Karpas-422 (cell line): ENCODE data around the gene PTPN22. TPM values are rescaled to one million over a fixed set of nuclear protein-coding genes. Genes with fewer than 3 reads are reported as not detected.

Source experiments
- DNase-seq: peaks from one replicate; pipeline ENCODE4 v3.0.0-alpha.2; 2015
- H2AFZ ChIP-seq: fragments of 200-600 bp; sonication (generic); 2 replicates; pipeline ENCODE4 v1.6.1; 2014; ENCODE audit warnings: antibody characterized with exemption, low read length, mixed read lengths
- H3K27ac ChIP-seq: fragments of 200-600 bp; sonication (generic); 2 replicates; pipeline ENCODE4 v1.5.1; 2014; ENCODE audit warnings: mild to moderate bottlenecking, low read length, moderate library complexity
- H3K27me3 ChIP-seq: fragments of 200-600 bp; sonication (generic); 2 replicates; pipeline ENCODE4 v1.6.1; 2014; ENCODE audit warnings: low read length, mixed read lengths
- H3K36me3 ChIP-seq: fragments of 200-600 bp; sonication (generic); 2 replicates; pipeline ENCODE4 v1.6.1; 2014; ENCODE audit warnings: low read length, mixed read lengths; ENCODE audit not compliant: insufficient read depth
- H3K4me1 ChIP-seq: fragments of 200-600 bp; sonication (generic); 2 replicates; pipeline ENCODE4 v1.6.1; 2014; ENCODE audit warnings: mild to moderate bottlenecking, low read length, mixed read lengths
- H3K4me2 ChIP-seq: fragments of 200-600 bp; sonication (generic); 2 replicates; pipeline ENCODE4 v1.6.1; 2014; ENCODE audit warnings: low read length, low read depth, mild to moderate bottlenecking; ENCODE audit not compliant: poor library complexity, severe bottlenecking
- H3K4me3 ChIP-seq: fragments of 200-600 bp; sonication (generic); 2 replicates; pipeline ENCODE4 v1.5.1; 2014; ENCODE audit warnings: mild to moderate bottlenecking, antibody characterized with exemption, low read length, mixed read lengths
- H3K79me2 ChIP-seq: fragments of 200-600 bp; sonication (generic); 2 replicates; pipeline ENCODE4 v1.6.1; 2014; ENCODE audit warnings: mild to moderate bottlenecking, low read length, mixed read lengths
- H3K9ac ChIP-seq: fragments of 200-600 bp; sonication (generic); 2 replicates; pipeline ENCODE4 v1.6.0; 2014; ENCODE audit warnings: low read length
- H3K9me2 ChIP-seq: fragments of 200-600 bp; sonication (generic), shearing (Covaris generic); replicated peaks from 2 replicates; pipeline ENCODE4 v1.6.0; 2014; ENCODE audit warnings: mild to moderate bottlenecking, low read length, moderate library complexity; ENCODE audit not compliant: insufficient read depth
- H3K9me3 ChIP-seq: fragments of 300-700, 200-600 bp; sonication (generic); 2 replicates; pipeline ENCODE4 v1.6.1; 2014; ENCODE audit warnings: low read length, mixed read lengths
- H4K20me1 ChIP-seq: fragments of 200-600 bp; sonication (generic); 2 replicates; pipeline ENCODE4 v1.6.1; 2014; ENCODE audit warnings: mild to moderate bottlenecking, antibody characterized with exemption, low read length, low read depth; ENCODE audit not compliant: insufficient read depth
- total RNA-seq: library from RNA; depleted of rRNA; stranded (reverse); fragments of >200 nt; shearing (Covaris generic); gene quantifications from 2 replicates; pipeline ENCODE4 v1.2.3, GENCODE V29; 2014; ENCODE audit warnings: low replicate concordance

Gene PTPN22
- total RNA-seq, 1 experiment from 2014 or later = 43.3 TPM

DNA sequence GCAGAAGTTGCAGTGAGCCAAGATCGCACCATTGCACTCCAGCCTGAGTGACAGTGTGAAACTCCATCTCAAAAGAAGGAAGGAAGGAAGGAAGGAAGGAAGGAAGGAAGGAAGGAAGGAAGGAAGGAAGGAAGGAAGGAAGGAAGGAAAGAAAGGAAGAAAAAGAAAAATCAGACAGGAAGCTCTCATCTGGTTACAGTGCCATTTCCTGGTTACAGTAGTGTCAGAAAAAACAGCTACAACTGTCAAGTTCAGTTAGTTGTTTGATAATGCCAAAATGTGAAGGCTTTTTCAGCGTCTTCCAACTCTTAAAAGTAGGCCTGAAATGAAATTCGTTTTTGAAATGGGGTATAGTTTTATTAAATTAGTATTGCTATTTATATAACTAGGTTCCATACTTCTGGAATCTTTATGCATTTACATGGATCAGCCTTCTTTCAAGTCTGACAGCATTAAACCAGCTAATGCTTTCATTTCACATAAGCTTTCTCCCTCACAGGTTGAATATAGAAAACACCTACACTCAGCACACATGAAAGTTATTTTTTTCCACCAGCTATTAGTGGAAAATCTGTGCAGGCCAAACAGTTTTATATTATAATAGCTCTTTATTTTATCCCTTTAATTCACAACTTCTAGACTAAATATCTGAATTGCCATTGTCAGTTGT lies 21.2 kb downstream of the PTPN22 start:
- Histone ChIP-seq H3K9ac (no peak overlapping the region), H3K9me2 (no peaks in the 10 kb centered on the region), H3K36me3 (peaks cover 16% of the 10 kb centered on the region; the same call in 1 of the 2 replicates), H3K4me3 (no peak overlapping the region), H4K20me1 (no peaks in the 10 kb centered on the region), H3K27me3 (no peaks in the 10 kb centered on the region), H3K4me2 (no peak overlapping the region), H3K79me2 (no peaks in the 10 kb centered on the region), H3K9me3 (no peaks in the 10 kb centered on the region), H3K27ac (peak overlapping the region; percentile 6; the same call in 1 of the 2 replicates), H2AFZ (0 out of 2 replicates have a peak overlapping the region, but pooled peaks have one; percentile 58), H3K4me1 (peaks cover 3% of the 10 kb centered on the region; the same call in 1 of the 2 replicates)
- DNase-seq = no peak

DNA sequence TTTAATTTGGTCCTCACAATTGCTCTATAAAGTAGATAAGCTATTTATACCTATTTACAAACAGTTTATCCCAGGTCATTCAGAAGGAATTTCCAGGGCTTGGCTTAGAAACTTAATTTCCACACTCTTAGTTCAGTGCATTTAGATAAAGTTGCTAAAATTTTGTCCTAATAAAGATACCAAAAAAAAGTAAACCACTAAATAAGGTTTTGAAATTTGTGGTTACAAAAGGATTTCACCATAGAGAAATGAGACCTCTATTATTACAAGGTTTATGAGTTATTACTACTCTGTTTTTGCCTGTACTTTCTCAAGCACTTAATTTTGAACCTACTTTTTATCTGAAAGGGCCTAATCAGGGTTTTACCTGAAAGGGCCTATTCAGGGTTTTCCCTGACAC lies 22.4 kb downstream of the PTPN22 start:
- H4K20me1 ChIP-seq = no peaks in the 10 kb centered on the region
- no peaks in the 10 kb centered on the region for H3K79me2 ChIP-seq
- no peak for DNase-seq
- H3K27me3 ChIP-seq = no peaks in the 10 kb centered on the region
- no peak overlapping the region for H2AFZ ChIP-seq
- H3K4me3 ChIP-seq = no peak overlapping the region
- peaks cover 3% of the 10 kb centered on the region; the same call in 1 of the 2 replicates for H3K4me1 ChIP-seq
- H3K4me2 ChIP-seq = no peak overlapping the region
- H3K9me3 ChIP-seq = no peaks in the 10 kb centered on the region
- H3K36me3 ChIP-seq = peaks cover 13% of the 10 kb centered on the region; the same call in 1 of the 2 replicates
- H3K9ac ChIP-seq = no peak overlapping the region
- H3K27ac ChIP-seq = no peak overlapping the region
- no peaks in the 10 kb centered on the region for H3K9me2 ChIP-seq

GRCh38 chr1:113846391-113847035 lies 25.0 kb downstream of the PTPN22 start:
- Histone ChIP-seq H3K9ac (no peak overlapping the region), H3K4me1 (peaks cover 3% of the 10 kb centered on the region; the same call in 1 of the 2 replicates), H3K9me3 (no peaks in the 10 kb centered on the region), H3K27ac (no peak overlapping the region), H3K9me2 (no peaks in the 10 kb centered on the region), H3K4me3 (no peak overlapping the region), H4K20me1 (no peaks in the 10 kb centered on the region), H2AFZ (no peak overlapping the region), H3K36me3 (peaks cover 13% of the 10 kb centered on the region; the same call in 1 of the 2 replicates), H3K79me2 (no peaks in the 10 kb centered on the region), H3K4me2 (no peak overlapping the region), H3K27me3 (no peaks in the 10 kb centered on the region)
- no peak for DNase-seq

DNA sequence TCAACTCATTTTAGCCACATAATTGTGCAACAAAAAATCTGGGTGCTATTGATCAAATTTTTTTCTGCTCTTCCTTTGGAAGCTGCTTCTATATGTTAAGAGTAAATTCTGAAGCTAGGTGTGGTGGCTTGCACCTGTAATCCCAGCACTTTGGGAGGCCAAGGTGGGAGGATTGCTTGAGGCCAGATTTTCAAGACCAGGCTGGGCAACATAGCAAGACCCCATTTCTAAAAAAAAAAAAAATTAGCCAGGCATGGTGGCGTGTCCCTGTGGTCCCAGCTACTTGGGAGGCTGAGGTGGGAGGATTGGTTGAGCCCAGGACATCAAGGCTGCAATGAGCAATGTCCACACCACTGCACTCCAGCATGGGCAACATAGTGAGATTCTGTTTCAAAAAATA lies 35.0 kb downstream of the PTPN22 start:
- H3K36me3 ChIP-seq = peaks cover 8% of the 10 kb centered on the region; the same call in 1 of the 2 replicates
- no peak for DNase-seq

GRCh38 chr1:113835686-113836290 lies 35.7 kb downstream of the PTPN22 start:
- Histone ChIP-seq H3K4me2 (peak overlapping the region; percentile 27), H3K9me2 (no peaks in the 10 kb centered on the region), H3K4me1 (peaks cover 2% of the 10 kb centered on the region), H3K27ac (no peak overlapping the region), H3K4me3 (no peak overlapping the region), H3K9me3 (no peaks in the 10 kb centered on the region), H3K36me3 (peaks cover 8% of the 10 kb centered on the region; the same call in 1 of the 2 replicates), H4K20me1 (no peaks in the 10 kb centered on the region), H3K9ac (no peak overlapping the region), H3K79me2 (no peaks in the 10 kb centered on the region), H2AFZ (0 out of 2 replicates have a peak overlapping the region, but pooled peaks have one; percentile 23), H3K27me3 (no peaks in the 10 kb centered on the region)
- DNase-seq = peak; percentile 90

More for the DNA sequence above, 35.0 kb downstream of the PTPN22 start:
- Histone ChIP-seq H3K4me1 (peaks cover 2% of the 10 kb centered on the region), H3K79me2 (no peaks in the 10 kb centered on the region), H3K27ac (no peak overlapping the region), H3K9ac (no peak overlapping the region), H3K27me3 (no peaks in the 10 kb centered on the region), H4K20me1 (no peaks in the 10 kb centered on the region), H3K4me3 (no peak overlapping the region), H2AFZ (no peak overlapping the region), H3K9me3 (no peaks in the 10 kb centered on the region), H3K9me2 (no peaks in the 10 kb centered on the region), H3K4me2 (no peak overlapping the region)

DNA sequence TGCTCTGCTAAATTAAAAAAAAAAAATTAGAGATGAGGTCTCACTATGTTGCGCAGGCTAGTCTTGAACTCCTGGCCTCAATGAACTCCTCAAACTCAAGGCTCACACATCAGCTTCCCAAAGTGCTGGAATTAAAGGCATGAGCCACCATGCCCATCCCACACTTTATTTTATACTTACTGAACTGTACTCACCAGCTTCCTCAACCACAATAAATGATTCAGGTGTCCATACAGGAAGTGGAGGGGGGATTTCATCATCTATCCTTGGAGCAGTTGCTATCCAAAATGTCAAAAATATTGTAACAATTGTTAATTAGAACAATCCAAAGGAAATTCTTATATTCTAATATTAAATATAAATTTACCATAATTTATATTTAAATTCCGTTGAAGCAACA lies 36.8 kb downstream of the PTPN22 start:
- DNase-seq = no peak
- Histone ChIP-seq H2AFZ (no peak overlapping the region), H3K27ac (no peak overlapping the region), H3K36me3 (peaks cover 8% of the 10 kb centered on the region; the same call in 1 of the 2 replicates), H3K79me2 (no peaks in the 10 kb centered on the region), H3K9ac (no peak overlapping the region), H3K27me3 (no peaks in the 10 kb centered on the region), H3K4me2 (no peak overlapping the region), H4K20me1 (no peaks in the 10 kb centered on the region), H3K9me3 (no peaks in the 10 kb centered on the region), H3K9me2 (no peaks in the 10 kb centered on the region), H3K4me3 (no peak overlapping the region), H3K4me1 (peaks cover 5% of the 10 kb centered on the region)

DNA sequence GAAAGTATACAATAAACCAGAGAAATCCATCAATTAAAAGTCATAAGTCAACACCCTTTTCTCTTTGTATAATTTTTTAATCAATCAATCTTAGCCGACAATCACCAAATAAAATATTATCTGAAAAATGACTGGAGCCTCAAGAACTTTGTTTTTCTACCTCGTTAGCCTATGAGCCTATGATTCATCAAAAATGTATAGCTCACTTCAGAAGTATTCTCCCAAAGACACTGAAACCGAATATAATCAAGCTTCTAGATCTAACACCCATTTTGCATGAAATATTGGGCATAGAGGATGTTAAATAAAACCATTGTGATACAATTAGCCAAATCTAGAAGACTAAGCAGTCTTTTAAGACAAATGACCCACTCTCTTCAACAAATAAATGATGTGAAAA lies 41.5 kb downstream of the PTPN22 start:
- Histone ChIP-seq H3K27ac (no peak overlapping the region), H3K36me3 (no peaks in the 10 kb centered on the region; the same call in 1 of the 2 replicates), H2AFZ (no peak overlapping the region), H3K9me2 (no peaks in the 10 kb centered on the region), H3K4me2 (no peak overlapping the region), H3K79me2 (no peaks in the 10 kb centered on the region), H3K4me3 (no peak overlapping the region), H3K9me3 (no peaks in the 10 kb centered on the region), H3K27me3 (no peaks in the 10 kb centered on the region), H3K9ac (no peak overlapping the region), H3K4me1 (0 out of 2 replicates have a peak, but pooled peaks cover 2% of the 10 kb centered on the region), H4K20me1 (no peaks in the 10 kb centered on the region)
- no peak for DNase-seq

DNA sequence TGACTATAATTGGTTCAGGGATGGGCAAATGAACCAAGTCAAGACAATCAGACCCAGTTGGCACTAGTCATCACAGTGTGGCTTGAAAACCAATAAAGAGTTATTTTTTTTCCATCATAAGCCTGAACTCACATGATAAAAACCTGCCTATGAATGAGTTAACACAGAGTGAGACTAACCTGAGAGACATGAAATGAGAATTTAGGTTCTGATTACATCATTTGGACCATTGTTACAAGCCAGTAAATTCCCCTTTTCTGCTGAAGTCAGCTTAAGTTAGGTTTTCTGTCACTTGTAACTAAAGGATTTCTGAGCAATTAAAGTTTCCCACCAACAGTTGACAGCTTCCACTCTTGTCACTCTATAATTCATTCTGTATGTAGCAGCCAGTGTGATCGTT lies 49.6 kb downstream of the PTPN22 start:
- Histone ChIP-seq H3K27ac (no peak overlapping the region), H3K9me3 (no peaks in the 10 kb centered on the region)

More for the DNA sequence above, 49.6 kb downstream of the PTPN22 start:
- H3K4me2 ChIP-seq = no peak overlapping the region
- H3K9ac ChIP-seq = no peak overlapping the region
- H4K20me1 ChIP-seq = no peaks in the 10 kb centered on the region
- DNase-seq = no peak
- H3K27me3 ChIP-seq = no peaks in the 10 kb centered on the region
- H3K79me2 ChIP-seq = no peaks in the 10 kb centered on the region
- H3K36me3 ChIP-seq = peaks cover 4% of the 10 kb centered on the region; the same call in 1 of the 2 replicates
- H3K4me3 ChIP-seq = no peak overlapping the region
- H3K4me1 ChIP-seq = no peaks in the 10 kb centered on the region
- H2AFZ ChIP-seq = no peak overlapping the region
- H3K9me2 ChIP-seq = no peaks in the 10 kb centered on the region
